ENCODE results near the gene SNCA. TPM values are rescaled to one million over a fixed set of nuclear protein-coding genes. Genes with fewer than 3 reads are reported as not detected.

SNCA gene
- total RNA-seq, 4 donors from 2014 or later, result 1.2 to 9.1 (median 2.6) TPM

DNA sequence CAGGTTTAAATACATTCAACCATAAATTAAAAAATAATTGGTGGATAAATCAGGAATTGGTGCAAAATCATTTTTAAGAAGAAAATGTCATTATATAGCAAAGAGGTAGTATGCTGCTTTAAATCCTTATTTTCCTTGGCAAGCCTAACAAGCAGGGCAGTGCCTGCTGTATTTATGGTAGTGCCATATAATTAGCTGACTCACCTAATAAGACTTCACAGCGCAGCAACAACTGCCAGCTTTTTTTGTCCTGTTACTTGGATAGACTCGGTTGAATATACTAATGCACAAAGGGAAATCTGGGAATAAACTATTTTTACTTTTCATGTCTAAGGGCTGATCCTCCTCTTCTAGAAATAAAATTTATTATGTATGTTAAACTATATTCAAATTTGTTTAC lies 99.1 kb downstream of the SNCA start:
- no peak for TF ChIP-seq POLR2A (IDR thresholded peaks at IDR 0.05)
- TF ChIP-seq, protein P1, sequence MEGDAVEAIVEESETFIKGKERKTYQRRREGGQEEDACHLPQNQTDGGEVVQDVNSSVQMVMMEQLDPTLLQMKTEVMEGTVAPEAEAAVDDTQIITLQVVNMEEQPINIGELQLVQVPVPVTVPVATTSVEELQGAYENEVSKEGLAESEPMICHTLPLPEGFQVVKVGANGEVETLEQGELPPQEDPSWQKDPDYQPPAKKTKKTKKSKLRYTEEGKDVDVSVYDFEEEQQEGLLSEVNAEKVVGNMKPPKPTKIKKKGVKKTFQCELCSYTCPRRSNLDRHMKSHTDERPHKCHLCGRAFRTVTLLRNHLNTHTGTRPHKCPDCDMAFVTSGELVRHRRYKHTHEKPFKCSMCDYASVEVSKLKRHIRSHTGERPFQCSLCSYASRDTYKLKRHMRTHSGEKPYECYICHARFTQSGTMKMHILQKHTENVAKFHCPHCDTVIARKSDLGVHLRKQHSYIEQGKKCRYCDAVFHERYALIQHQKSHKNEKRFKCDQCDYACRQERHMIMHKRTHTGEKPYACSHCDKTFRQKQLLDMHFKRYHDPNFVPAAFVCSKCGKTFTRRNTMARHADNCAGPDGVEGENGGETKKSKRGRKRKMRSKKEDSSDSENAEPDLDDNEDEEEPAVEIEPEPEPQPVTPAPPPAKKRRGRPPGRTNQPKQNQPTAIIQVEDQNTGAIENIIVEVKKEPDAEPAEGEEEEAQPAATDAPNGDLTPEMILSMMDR (IDR thresholded peaks at IDR 0.05), result no peak
- H3K4me3 ChIP-seq, result no peak overlapping the region
- DNase-seq, result peak in 1 of 3 donors; percentile 69

DNA sequence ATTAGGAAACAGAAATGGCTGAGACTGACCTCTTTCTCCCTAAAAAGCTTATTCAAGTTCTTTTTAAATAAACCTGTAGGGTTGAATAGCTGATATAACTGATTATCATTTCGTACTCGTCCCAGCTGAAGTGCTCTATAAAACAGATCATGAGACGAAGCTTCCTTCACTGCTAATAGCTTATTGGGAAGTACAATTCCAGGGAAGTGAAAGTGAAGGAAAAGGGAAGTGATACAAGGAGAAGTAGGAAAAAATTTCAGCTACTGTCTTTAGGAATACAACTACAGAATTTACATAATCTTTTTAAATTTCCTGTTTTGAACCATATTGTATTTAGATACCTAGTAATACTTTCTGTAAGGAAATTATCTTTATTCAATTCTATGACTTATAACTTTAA lies 103.0 kb downstream of the SNCA start:
- H3K27ac ChIP-seq, result no peak overlapping the region
- DNase-seq, result no peak
- no peaks in the 10 kb centered on the region for H3K36me3 ChIP-seq
- H3K4me3 ChIP-seq, result no peak overlapping the region
- TF ChIP-seq, protein P1 (IDR thresholded peaks at IDR 0.05), result no peak
- no peak for TF ChIP-seq POLR2A (IDR thresholded peaks at IDR 0.05)
- H3K27me3 ChIP-seq, result no peaks in the 10 kb centered on the region
- H3K4me1 ChIP-seq, result peaks cover 0 to 9% (median 0%) of the 10 kb centered on the region in 4 donors
- H3K9me3 ChIP-seq, result no peaks in the 10 kb centered on the region

More for the DNA sequence above, 99.1 kb downstream of the SNCA start:
- no peaks in the 10 kb centered on the region for H3K9me3 ChIP-seq
- peaks cover 0 to 13% (median 0%) of the 10 kb centered on the region in 4 donors for H3K4me1 ChIP-seq
- no peak overlapping the region for H3K27ac ChIP-seq
- no peaks in the 10 kb centered on the region for H3K27me3 ChIP-seq
- H3K36me3 ChIP-seq, result no peaks in the 10 kb centered on the region

DNA sequence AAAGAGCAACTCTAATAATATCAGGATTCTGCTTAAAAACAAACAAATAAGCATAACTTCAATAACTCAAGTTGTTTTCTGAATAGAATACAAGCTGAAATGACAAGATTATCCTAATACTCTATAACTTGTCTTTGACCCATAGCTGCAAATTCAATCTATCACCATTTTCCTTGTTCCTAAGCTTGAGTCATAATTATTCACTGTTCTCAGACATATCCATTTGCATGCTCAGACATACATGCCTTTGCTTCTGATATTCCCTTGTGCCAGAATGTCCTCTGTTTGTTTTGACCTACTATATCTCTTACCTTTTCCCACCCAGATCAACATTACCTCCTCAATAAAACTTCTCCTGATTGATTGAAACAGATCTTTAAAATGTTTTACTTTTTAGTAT lies 109.7 kb downstream of the SNCA start:
- no peak overlapping the region for H3K4me3 ChIP-seq
- H3K9me3 ChIP-seq, result no peaks in the 10 kb centered on the region
- no peaks in the 10 kb centered on the region for H3K36me3 ChIP-seq
- H3K4me1 ChIP-seq, result no peaks in the 10 kb centered on the region
- no peak for DNase-seq
- no peak overlapping the region for H3K27ac ChIP-seq
- H3K27me3 ChIP-seq, result no peaks in the 10 kb centered on the region
- TF ChIP-seq, protein P1 (IDR thresholded peaks at IDR 0.05), result no peak
- no peak for TF ChIP-seq POLR2A (IDR thresholded peaks at IDR 0.05)

DNA sequence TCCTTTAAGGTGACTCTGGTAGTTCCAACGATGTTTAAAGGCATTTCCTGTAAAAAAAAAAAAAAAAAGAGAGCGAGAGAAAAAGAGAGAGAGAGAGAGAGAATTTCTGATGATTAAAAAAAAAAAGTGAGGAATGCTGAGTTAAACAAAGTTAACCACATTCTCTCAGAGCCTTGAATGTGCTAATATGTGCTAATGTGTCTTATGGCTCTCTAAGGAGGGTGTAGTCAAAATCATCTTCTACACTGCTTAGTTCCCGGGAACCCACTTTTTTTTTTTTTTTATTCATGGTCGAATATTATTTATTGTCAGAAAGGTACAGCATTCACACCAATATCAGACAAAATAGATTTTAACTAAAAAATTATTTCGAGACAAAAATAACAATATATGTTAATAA lies 111.7 kb downstream of the SNCA start:
- Histone ChIP-seq H3K36me3 (no peaks in the 10 kb centered on the region), H3K4me3 (no peak overlapping the region), H3K4me1 (no peaks in the 10 kb centered on the region), H3K9me3 (no peaks in the 10 kb centered on the region), H3K27ac (no peak overlapping the region), H3K27me3 (no peaks in the 10 kb centered on the region)
- TF ChIP-seq POLR2A (IDR thresholded peaks at IDR 0.05), result no peak
- TF ChIP-seq, protein P1 (IDR thresholded peaks at IDR 0.05), result no peak
- no peak for DNase-seq

DNA sequence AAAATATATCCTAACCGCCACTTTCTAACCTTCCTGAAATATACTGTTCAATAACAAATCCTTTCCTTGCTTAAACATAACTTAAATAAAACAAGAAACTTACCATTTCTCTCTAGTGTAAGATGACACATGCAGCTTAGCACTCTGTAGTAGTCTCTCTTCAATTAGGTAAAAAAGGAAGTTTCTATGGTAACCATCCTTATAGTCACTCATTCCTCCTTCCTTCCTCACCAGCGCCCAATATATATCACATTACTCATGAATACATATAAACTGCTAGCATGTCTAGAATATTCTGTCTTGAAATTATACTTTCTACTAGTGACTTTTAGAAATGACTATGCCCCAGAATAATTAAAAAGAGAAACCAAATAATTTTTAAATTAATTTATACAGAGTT lies 112.2 kb downstream of the SNCA start:
- Histone ChIP-seq H3K27ac (no peak overlapping the region), H3K4me1 (no peaks in the 10 kb centered on the region), H3K4me3 (no peak overlapping the region), H3K27me3 (no peaks in the 10 kb centered on the region), H3K9me3 (no peaks in the 10 kb centered on the region), H3K36me3 (no peaks in the 10 kb centered on the region)
- no peak for TF ChIP-seq POLR2A (IDR thresholded peaks at IDR 0.05)
- TF ChIP-seq, protein P1 (IDR thresholded peaks at IDR 0.05), result no peak
- no peak for DNase-seq

DNA sequence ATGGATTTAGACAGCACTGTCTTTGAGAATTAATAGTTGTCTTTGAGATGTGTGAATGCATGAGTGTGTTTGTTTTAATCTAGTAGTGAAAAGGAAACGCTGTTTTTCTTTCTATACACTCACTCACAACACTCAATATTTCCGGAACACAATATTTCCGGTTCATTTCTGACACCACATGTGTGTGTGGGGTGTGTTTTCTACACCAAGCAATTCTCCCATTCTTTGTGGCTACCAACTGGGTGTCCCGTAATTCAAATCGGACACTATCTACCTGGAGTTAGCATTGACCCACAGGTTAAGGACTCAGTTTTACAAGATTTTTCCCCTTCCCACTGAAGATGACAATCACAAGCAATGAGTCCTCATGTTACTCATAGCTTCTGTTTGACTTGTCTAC lies 113.9 kb downstream of the SNCA start:
- H3K4me1 ChIP-seq, result no peaks in the 10 kb centered on the region
- no peak for TF ChIP-seq POLR2A (IDR thresholded peaks at IDR 0.05)
- TF ChIP-seq, protein P1 (IDR thresholded peaks at IDR 0.05), result no peak
- H3K4me3 ChIP-seq, result no peak overlapping the region
- no peak for DNase-seq
- no peaks in the 10 kb centered on the region for H3K27me3 ChIP-seq
- H3K36me3 ChIP-seq, result no peaks in the 10 kb centered on the region
- H3K27ac ChIP-seq, result no peak overlapping the region
- no peaks in the 10 kb centered on the region for H3K9me3 ChIP-seq
